Activated naive CD4-positive, alpha-beta T cell treated with anti-CD3 and anti-CD28 coated beads, Interleukin-2, amount 50 U/mL, for 72 hours (primary cell): ENCODE measurements around the gene DCST2. TPM values are rescaled to one million over a fixed set of nuclear protein-coding genes. Genes with fewer than 3 reads are reported as not detected.

Experiments
- ATAC-seq, 2 donors: fragments of 150-1000 bp; cut with Tn5 transposase; 2 replicates each; pipeline ENCODE4 v1.10.0; 2021; ENCODE audit warnings: mild to moderate bottlenecking in 2 of 2, moderate library complexity in 2 of 2
- DNase-seq, 2 donors: peaks; one replicate each; pipeline ENCODE4 v3.0.0; 2021 to 2022; ENCODE audit warnings: low spot score in 2 of 2
- H3K27ac Mint-ChIP-seq, 2 donors: one replicate each; pipeline ENCODE4 v1.8.0; 2022; ENCODE audit warnings: mild to moderate bottlenecking in 2 of 2, mixed read lengths in 2 of 2
- H3K36me3 Mint-ChIP-seq, 2 donors: one replicate each; pipeline ENCODE4 v1.8.0; 2022; ENCODE audit warnings: mixed read lengths in 2 of 2
- H3K9me3 Mint-ChIP-seq, 2 donors: one replicate each; pipeline ENCODE4 v1.8.0; 2022; ENCODE audit warnings: mixed read lengths in 2 of 2
- total RNA-seq, 2 donors: library from RNA; stranded (reverse); gene quantifications; one replicate each; pipeline ENCODE4 v1.2.3, GENCODE V29; 2022

Gene DCST2
- total RNA-seq, 2 donors from 2014 or later = 1.5 to 1.8 TPM

- Mint-ChIP-seq H3K36me3 (peaks cover 7 to 10% of the 10 kb centered on the region in 2 donors), H3K27ac (peak overlapping the region; percentile 34 to 54), H3K9me3 (no peaks in the 10 kb centered on the region)
- DNase-seq = no peak
- ATAC-seq = no peak
Measured at GRCh38 chr1:155022927-155023236, 10.7 kb downstream of the DCST2 start.

DNA sequence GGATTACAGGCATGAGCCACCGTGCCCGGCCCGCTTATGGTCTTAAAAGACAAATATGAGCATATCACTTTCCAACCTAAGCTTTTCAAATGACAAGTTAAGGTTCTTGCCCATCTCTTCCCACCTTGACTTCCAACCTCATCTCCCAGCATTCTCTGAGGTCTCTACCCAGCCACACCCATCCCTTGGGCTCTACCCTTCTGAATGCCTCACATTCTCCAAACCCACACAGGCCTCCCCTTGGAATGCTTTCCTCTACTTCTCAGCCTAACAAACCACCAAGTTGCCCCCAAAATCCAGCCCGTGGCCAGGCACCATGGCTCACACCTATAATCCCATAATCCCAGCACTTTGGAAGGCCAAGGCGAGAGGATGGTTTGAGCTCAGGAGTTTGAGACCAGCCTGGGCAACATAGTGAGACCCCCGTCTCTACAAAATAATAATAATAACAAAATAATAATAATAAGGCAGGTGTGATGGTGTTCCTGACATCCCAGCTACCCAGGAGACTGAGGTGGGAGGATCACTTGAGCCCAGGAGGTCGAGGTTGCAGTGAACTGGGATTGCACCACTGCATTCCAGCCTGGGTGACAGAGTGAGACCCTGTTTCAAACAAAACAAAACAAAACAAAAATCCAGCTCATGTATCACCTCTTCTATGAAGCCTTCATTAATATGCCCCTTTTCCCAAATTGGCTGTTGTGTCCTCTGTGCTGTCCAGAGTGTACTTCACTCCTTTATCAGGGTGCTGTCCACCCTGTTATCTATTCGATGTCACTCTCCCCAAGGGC, 11.2 kb downstream of the DCST2 start:
- H3K36me3 Mint-ChIP-seq = peaks cover 7 to 10% of the 10 kb centered on the region in 2 donors
- ATAC-seq (peak in 1 of 2 donors; percentile 15), DNase-seq (no peak)
- no peaks in the 10 kb centered on the region for H3K9me3 Mint-ChIP-seq
- H3K27ac Mint-ChIP-seq = peak overlapping the region in 1 of 2 donors; percentile 54

- Mint-ChIP-seq H3K27ac (peak overlapping the region; percentile 32 to 76), H3K36me3 (peaks cover 7 to 10% of the 10 kb centered on the region in 2 donors), H3K9me3 (no peaks in the 10 kb centered on the region)
- ATAC-seq = no peak
- no peak for DNase-seq
Measured at GRCh38 chr1:155019377-155020245, 14.0 kb downstream of the DCST2 start.

- peaks cover 7 to 10% of the 10 kb centered on the region in 2 donors for H3K36me3 Mint-ChIP-seq
Measured at GRCh38 chr1:155018617-155019348, 14.8 kb downstream of the DCST2 start.

DNA sequence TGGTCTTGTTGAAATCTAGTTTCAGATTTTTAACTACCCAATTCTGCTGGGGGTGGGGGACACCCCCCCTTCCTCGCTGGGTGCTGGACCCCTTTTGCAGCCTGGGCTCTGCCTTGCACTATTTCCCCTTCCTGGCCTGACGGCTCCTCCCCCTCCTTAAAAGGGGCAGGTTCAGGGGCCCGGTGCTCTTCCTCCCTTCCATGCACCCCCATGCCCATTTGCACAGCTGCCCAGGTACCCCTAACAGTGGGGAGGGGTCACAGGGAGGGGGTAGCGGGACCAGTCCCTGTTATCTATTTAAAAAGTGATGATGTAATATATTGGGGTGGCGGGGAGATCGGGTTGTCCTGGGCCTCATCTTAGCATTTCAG, 15.7 kb downstream of the DCST2 start:
- no peak for ATAC-seq
- DNase-seq = no peak
- Mint-ChIP-seq H3K27ac (peak overlapping the region; percentile 44 to 55), H3K36me3 (peaks cover 10 to 12% of the 10 kb centered on the region in 2 donors), H3K9me3 (no peaks in the 10 kb centered on the region)

More at GRCh38 chr1:155018617-155019348, 14.8 kb downstream of the DCST2 start:
- DNase-seq (no peak), ATAC-seq (no peak)
- H3K9me3 Mint-ChIP-seq = no peaks in the 10 kb centered on the region
- peak overlapping the region; percentile 53 to 76 for H3K27ac Mint-ChIP-seq

GRCh38 chr1:155017041-155017945, 16.3 kb downstream of the DCST2 start:
- DNase-seq (peak; percentile 93), ATAC-seq (peak; percentile 87 to 93)
- Mint-ChIP-seq H3K36me3 (peaks cover 10 to 15% of the 10 kb centered on the region in 2 donors), H3K9me3 (no peaks in the 10 kb centered on the region), H3K27ac (peak overlapping the region; percentile 44 to 74)

DNA sequence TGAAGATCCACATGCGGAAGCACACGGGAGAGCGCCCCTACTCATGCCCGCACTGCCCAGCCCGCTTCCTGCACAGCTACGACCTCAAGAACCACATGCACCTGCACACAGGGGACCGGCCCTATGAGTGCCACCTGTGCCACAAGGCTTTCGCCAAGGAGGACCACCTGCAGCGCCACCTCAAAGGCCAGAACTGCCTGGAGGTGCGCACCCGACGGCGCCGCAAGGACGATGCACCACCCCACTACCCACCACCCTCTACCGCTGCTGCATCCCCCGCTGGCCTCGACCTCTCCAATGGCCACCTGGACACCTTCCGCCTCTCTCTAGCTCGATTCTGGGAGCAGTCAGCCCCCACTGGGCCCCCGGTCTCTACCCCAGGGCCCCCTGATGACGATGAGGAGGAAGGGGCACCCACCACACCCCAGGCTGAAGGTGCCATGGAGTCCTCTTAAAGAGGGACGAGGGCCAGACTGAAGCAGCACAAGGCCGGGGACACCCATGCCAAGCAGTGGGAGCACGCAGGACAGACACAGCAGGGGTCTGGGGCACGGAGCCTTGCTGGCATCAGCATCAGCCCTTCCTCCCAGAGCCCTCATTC, 17.2 kb downstream of the DCST2 start:
- DNase-seq (peak in 1 of 2 donors; percentile 70), ATAC-seq (peak in 1 of 2 donors; percentile 13)
- no peaks in the 10 kb centered on the region for H3K9me3 Mint-ChIP-seq
- peak overlapping the region; percentile 74 to 93 for H3K27ac Mint-ChIP-seq
- H3K36me3 Mint-ChIP-seq = peaks cover 10 to 15% of the 10 kb centered on the region in 2 donors

DNA sequence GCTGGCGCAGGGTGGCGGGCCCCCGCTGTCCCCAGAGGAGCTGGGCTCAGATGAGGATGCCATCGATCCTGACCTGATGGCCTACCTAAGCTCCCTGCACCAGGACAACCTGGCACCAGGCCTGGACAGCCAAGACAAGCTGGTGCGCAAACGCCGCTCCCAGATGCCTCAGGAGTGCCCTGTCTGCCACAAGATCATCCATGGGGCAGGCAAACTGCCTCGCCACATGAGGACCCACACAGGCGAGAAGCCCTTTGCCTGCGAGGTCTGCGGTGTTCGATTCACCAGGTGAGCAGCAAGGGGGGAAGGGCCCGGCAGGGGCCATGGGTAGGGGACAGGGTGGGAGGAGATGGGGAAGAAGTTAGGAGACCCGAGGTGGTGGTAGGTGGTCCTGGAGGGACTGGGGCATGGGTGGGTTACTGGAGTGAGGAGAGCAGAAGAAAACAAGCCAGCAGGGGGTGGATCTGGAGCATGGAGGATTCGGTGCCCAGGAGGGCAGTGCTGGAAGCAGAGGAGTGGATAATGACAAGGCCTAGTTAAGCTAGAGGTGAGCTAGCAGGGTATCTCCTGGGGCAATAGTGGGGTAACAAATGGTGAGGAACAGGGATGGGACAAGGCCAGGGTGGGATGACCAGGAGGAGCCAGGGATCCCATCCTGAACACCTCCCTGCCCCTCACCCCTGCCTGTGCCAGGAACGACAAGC, 17.9 kb downstream of the DCST2 start:
- DNase-seq (no peak), ATAC-seq (peak in 1 of 2 donors; percentile 0)
- Mint-ChIP-seq H3K36me3 (peaks cover 15 to 19% of the 10 kb centered on the region in 2 donors), H3K27ac (peak overlapping the region; percentile 72 to 74), H3K9me3 (no peaks in the 10 kb centered on the region)

DNA sequence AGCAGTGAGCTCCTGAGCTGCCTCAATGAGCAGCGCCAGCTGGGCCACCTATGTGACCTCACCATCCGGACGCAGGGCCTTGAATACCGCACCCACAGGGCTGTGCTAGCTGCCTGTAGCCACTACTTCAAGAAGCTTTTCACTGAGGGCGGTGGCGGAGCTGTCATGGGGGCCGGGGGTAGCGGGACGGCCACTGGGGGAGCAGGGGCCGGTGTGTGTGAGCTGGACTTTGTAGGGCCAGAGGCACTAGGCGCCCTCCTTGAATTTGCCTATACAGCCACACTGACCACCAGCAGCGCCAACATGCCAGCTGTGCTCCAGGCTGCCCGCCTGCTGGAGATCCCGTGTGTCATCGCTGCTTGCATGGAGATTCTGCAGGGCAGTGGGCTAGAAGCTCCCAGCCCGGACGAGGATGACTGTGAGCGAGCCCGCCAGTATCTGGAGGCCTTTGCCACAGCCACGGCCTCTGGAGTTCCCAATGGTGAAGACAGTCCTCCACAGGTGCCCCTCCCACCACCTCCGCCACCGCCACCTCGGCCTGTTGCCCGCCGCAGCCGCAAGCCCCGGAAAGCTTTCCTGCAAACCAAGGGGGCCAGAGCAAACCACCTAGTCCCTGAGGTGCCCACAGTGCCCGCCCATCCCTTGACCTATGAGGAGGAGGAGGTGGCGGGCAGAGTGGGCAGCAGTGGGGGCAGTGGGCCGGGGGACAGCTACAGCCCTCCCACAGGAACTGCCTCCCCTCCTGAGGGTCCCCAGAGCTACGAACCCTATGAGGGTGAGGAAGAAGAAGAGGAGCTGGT, 18.7 kb downstream of the DCST2 start:
- ATAC-seq (no peak), DNase-seq (no peak)
- no peaks in the 10 kb centered on the region for H3K9me3 Mint-ChIP-seq
- peaks cover 17 to 24% of the 10 kb centered on the region in 2 donors for H3K36me3 Mint-ChIP-seq
- peak overlapping the region in 1 of 2 donors; percentile 74 for H3K27ac Mint-ChIP-seq

- DNase-seq (no peak), ATAC-seq (no peak)
- H3K9me3 Mint-ChIP-seq = no peaks in the 10 kb centered on the region
Measured at GRCh38 chr1:155013632-155014031, 19.9 kb downstream of the DCST2 start.

GRCh38 chr1:155012776-155013602, 20.6 kb downstream of the DCST2 start:
- Mint-ChIP-seq H3K36me3 (peaks cover 20 to 29% of the 10 kb centered on the region in 2 donors), H3K9me3 (no peaks in the 10 kb centered on the region), H3K27ac (peak overlapping the region in 1 of 2 donors; percentile 76)
- DNase-seq (no peak), ATAC-seq (no peak)

More at GRCh38 chr1:155013632-155014031, 19.9 kb downstream of the DCST2 start:
- H3K27ac Mint-ChIP-seq = no peak overlapping the region
- peaks cover 20 to 29% of the 10 kb centered on the region in 2 donors for H3K36me3 Mint-ChIP-seq

DNA sequence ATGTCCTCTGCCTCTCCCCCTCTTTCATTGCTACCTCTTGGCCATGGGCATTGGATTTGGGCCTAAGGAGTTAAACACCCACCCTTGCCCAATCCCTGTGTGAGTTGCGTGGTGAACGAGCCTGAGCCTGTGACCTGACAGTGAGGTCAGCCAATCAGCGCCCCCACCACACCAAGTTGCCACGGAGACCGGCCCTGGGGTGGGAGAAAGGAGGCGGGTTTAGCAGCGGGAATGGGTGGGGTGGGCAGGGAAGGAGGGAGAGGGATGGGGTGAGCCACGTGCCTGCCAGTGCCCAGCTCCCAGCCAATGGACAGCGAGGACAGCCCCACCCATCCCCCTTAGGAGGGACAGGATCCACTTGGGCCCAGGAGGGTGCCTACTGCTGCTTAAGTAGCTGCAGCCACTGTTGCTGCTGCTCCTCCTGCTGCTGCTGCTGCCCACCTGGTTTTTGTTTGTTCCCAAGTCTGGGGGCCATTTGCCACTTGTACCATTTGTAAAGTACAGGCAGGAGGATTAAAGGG, 21.5 kb downstream of the DCST2 start:
- Mint-ChIP-seq H3K36me3 (peaks cover 20 to 29% of the 10 kb centered on the region in 2 donors), H3K9me3 (no peaks in the 10 kb centered on the region), H3K27ac (peak overlapping the region; percentile 76 to 86)
- DNase-seq (peak in 1 of 2 donors; percentile 47), ATAC-seq (peak in 1 of 2 donors; percentile 44)

DNA sequence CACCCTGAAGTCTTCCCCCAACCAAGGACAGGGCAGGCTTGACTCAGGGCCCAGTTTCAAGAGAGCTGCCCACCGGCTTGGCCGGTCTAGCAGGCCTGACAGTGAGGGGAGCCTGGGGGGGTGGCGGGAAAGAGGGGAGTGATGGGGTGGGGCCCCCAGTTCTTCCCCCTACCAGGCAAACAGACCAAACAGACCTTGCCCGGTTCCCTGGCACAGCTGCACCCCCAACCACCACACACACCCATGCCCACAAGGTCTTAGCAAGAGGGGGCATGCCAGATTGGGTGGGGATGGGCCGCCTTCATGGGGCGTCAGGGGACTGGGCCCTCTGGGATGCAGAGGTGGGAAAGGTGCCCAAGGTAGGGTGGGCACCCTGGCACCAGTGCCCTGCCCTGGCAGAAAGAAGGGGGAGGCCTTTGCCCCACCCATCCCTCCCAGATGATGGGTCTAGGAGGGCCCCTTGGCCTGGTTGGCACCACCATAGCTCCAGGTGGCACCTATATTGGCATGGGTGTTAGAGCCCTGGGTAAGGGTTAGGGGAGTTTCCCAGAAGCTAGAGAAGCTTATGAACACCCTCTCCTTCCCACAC, 22.1 kb downstream of the DCST2 start:
- ATAC-seq (no peak), DNase-seq (no peak)
- peak overlapping the region; percentile 88 to 92 for H3K27ac Mint-ChIP-seq
- no peaks in the 10 kb centered on the region for H3K9me3 Mint-ChIP-seq
- peaks cover 20 to 29% of the 10 kb centered on the region in 2 donors for H3K36me3 Mint-ChIP-seq
